Adrenal gland (tissue), 12 donors: Measurements from ENCODE around the gene UBE2H. TPM values are rescaled to one million over a fixed set of nuclear protein-coding genes. Genes with fewer than 3 reads are reported as not detected.
A peak's percentile ranks its signal among the peaks of the same experiment; 100 is the strongest.

Experiments
- DNase-seq, 7 donors: peaks; one replicate each; pipeline ENCODE4 v3.0.0-alpha.2; 2019 to 2020
- H3K27ac ChIP-seq, 5 donors: fragments of 200-600 bp; sonication (generic) in 4 of 5; 1 replicate in 3 of 5; 2 replicates in 2 of 5; pipeline versions ENCODE4 v1.5.1 to v1.8.0; 2016 to 2020; ENCODE audit warnings: mild to moderate bottlenecking in 1 of 5
- H3K27me3 ChIP-seq: fragments of 200-600 bp; 2 replicates; pipeline ENCODE4 v1.8.0; 2021
- H3K36me3 ChIP-seq, 2 donors: fragments of 200-600 bp; replicated peaks in 1 of 2; 1 replicate in 1 of 2; 2 replicates in 1 of 2; pipeline versions ENCODE4 v1.5.1 to v1.8.0; 2018 to 2022
- H3K4me1 ChIP-seq, 2 donors: fragments of 200-600 bp; replicated peaks in 1 of 2; 1 replicate in 1 of 2; 2 replicates in 1 of 2; pipeline versions ENCODE4 v1.5.1 to v1.8.0; 2018 to 2021
- H3K4me3 ChIP-seq, 4 donors: fragments of 200-600 bp; sonication (generic) in 3 of 4; one replicate each; pipeline ENCODE4 v1.5.1; 2016 to 2018
- H3K9me3 ChIP-seq, 3 donors: fragments of 200-600 bp; sonication (generic) in 1 of 3; replicated peaks in 1 of 3; 1 replicate in 2 of 3; 2 replicates in 1 of 3; pipeline versions ENCODE4 v1.5.1 to v1.8.0; 2016 to 2021
- POLR2A ChIP-seq, 2 donors: fragments of 450-650 bp; IDR thresholded peaks; one replicate each; pipeline ENCODE4 v1.6.1; 2017; ENCODE audit warnings: antibody characterized with exemption in 2 of 2, mild to moderate bottlenecking in 2 of 2, moderate library complexity in 1 of 2
- WGBS, 4 donors: extraction: QIAGEN DNeasy Blood & Tissue Kit in 2 of 4; methylation state at CpG; one replicate each; pipeline versions ENCODE4 v1.1.5 to v1.1.7; 2013 to 2017; 5-methylcytosine and 5-hydroxymethylcytosine counted together
- intact Hi-C, 2 donors: fragments of 100-400 bp; cut with DNase I; formaldehyde crosslinking; loops; one replicate each; pipeline versions ENCODE4 v1.14.1 to v1.15.0; 2022 to 2023
- polyA plus RNA-seq, 3 donors: library from polyadenylated mRNA; stranded (reverse); fragments of 200-250 nt in 2 of 3; fragments of 350-450 nt in 1 of 3; fragmentation: Illumina TruSeq in 1 of 3; extraction: RNeasy Lipid Tissue Mini Kit (QIAGEN cat#74804) in 1 of 3; gene quantifications; one replicate each; pipeline ENCODE4 v1.2.3, GENCODE V29; 2013 to 2014
- total RNA-seq, 9 donors: library from RNA; depleted of rRNA in 4 of 9; stranded (reverse); fragments of >200 nt in 4 of 9; fragments of 120-200 nt in 1 of 9; fragmentation: NEBNext Ultra II Directional in 1 of 9; extraction: Animal tissue kit (Norgen Biotek cat#: 25700) in 1 of 9; gene quantifications; one replicate each; pipeline versions ENCODE4 v1.1.0 to v1.2.4, GENCODE V29; 2013 to 2023
- TF ChIP-seq, protein P1 (sequence below), 6 experiments: fragments of 450-650 bp in 4 of 6; fragments of 200-600 bp in 2 of 6; sonication (generic) in 1 of 6; IDR thresholded peaks; 1 replicate in 5 of 6; 2 replicates in 1 of 6; pipeline versions ENCODE4 v1.5.1 to v1.8.0; 2016 to 2021; ENCODE audit warnings: antibody characterized with exemption in 6 of 6, mild to moderate bottlenecking in 2 of 6, moderate library complexity in 1 of 6
- donor health status: healthy with polysubstance abuse.
- donor health status: Bipolar disorder and iron deficiency.
- donor health status: DM: yes; HTN: yes; CAD: no.
- donor health status: DM: no; HTN: no; CAD: no.
- donor health status: DM: no; HTN: no; CAD: no.
- donor health status: DM: yes; HTN: yes; CAD: no.

The UBE2H gene
- total and polyA plus RNA-seq, 12 donors, result 48.3 to 392 (median 143) TPM

DNA sequence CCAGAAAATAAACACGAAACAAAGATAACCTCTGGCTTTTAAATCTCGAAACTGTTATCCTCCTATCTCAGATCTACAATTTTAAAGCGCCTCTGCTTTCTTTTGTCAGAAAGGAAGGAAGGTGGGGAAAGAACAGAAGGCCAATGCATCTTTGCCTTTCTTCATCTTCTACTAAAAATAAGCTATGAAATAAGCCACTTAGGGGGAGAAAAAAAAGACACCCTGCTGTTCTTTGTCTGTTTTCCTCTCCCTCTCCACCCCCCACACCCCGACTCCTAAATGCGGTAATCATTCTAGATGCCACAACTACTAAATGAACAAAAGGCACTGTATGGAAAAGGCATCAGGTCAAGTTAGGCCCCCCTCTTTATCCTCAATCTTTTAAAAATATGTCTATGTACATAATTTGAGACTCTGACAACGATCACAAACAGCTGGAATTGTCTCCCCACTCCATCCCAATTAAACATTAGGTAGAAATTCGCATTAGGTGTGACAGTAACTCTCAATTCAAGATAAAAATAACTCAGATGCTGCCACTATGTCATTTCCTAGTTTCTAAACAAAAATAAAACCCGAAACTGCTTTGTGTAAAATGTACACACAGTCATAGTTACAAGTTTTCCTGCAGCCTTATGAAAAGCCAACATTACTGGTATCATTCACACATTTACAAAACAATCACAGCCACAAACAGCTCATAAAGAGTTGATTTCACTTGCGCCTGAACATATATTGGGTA is 2.4 kb downstream of the UBE2H start:
- intact Hi-C loops, result loop anchor here in 1 of 2 donors (10.0 kb wide), 1 partner anchor 116 kb away; no protein-coding TSS in a partner anchor
- TF ChIP-seq POLR2A (IDR thresholded peaks at IDR 0.05), result no peak
- TF ChIP-seq, protein P1, sequence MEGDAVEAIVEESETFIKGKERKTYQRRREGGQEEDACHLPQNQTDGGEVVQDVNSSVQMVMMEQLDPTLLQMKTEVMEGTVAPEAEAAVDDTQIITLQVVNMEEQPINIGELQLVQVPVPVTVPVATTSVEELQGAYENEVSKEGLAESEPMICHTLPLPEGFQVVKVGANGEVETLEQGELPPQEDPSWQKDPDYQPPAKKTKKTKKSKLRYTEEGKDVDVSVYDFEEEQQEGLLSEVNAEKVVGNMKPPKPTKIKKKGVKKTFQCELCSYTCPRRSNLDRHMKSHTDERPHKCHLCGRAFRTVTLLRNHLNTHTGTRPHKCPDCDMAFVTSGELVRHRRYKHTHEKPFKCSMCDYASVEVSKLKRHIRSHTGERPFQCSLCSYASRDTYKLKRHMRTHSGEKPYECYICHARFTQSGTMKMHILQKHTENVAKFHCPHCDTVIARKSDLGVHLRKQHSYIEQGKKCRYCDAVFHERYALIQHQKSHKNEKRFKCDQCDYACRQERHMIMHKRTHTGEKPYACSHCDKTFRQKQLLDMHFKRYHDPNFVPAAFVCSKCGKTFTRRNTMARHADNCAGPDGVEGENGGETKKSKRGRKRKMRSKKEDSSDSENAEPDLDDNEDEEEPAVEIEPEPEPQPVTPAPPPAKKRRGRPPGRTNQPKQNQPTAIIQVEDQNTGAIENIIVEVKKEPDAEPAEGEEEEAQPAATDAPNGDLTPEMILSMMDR (IDR thresholded peaks at IDR 0.05), result no peak
- Histone ChIP-seq H3K27me3 (no peaks in the 10 kb centered on the region), H3K9me3 (no peaks in the 10 kb centered on the region), H3K4me1 (peaks cover 26 to 46% of the 10 kb centered on the region in 2 donors), H3K27ac (peak overlapping the region; percentile 50 to 98 (median 98)), H3K36me3 (no peaks in the 10 kb centered on the region), H3K4me3 (peak overlapping the region in 2 of 4 donors; percentile 88 to 89)
- DNase-seq, result peak in 2 of 7 donors; percentile 22 to 54
- 3 to 6% (median 5%) methylated on average over 9 of the region's 9 CpGs for WGBS, 4 donors

DNA sequence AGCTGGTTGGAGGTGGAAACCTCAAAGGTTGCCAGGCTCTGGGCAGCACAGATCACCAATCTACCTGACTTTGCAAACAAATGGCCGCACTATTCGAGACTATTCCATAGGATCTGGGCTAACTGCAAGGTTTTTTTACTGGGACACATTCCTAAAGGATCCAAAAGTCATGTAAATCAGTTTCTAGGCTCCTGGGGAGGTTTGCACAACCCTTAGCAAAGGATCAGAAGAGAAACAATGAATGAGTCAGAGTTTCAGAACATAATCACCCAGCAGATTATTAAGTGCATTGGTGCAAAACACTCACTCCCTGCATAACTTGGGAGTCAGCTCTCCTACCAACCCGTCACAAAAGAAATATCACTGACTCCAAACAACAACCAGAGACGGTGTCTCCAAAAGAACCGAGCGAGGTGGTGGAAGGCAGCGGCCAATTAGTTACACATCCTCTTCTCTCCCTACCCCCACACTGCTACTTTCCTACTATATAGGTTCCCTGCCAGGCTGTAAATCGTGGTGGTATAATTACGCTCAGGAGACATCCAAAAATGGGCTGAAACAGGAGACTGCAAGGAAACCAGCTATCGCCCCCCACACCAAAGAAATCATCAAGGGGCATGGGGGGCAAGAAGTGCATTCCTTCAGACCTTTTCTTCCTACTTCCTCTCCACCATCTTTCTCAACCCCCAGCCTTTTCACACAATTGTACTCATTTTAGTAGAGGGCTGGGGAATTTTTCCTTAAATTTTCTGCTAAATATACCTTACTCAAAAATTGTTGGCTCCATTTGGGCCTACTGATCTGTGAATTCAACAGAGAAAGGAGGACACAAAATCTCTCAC is 3.2 kb downstream of the UBE2H start:
- H3K36me3 ChIP-seq, result no peaks in the 10 kb centered on the region
- 3 to 12% (median 9%) methylated on average over 10 of the region's 10 CpGs for WGBS, 4 donors
- intact Hi-C loops, result loop anchor here (10.0 kb wide), 1 partner anchor 115 kb away; no protein-coding TSS in a partner anchor
- peak; percentile 34 to 63 (median 57) for DNase-seq
- H3K4me1 ChIP-seq, result peaks cover 26 to 46% of the 10 kb centered on the region in 2 donors
- no peaks in the 10 kb centered on the region for H3K9me3 ChIP-seq
- H3K27ac ChIP-seq, result peak overlapping the region; percentile 87 to 98 (median 98)
- TF ChIP-seq, protein P1 (IDR thresholded peaks at IDR 0.05), result no peak
- peak in 1 of 2 donors; percentile 74 for TF ChIP-seq POLR2A (IDR thresholded peaks at IDR 0.05)
- peak overlapping the region in 2 of 4 donors; percentile 88 to 89 for H3K4me3 ChIP-seq
- no peaks in the 10 kb centered on the region for H3K27me3 ChIP-seq

DNA sequence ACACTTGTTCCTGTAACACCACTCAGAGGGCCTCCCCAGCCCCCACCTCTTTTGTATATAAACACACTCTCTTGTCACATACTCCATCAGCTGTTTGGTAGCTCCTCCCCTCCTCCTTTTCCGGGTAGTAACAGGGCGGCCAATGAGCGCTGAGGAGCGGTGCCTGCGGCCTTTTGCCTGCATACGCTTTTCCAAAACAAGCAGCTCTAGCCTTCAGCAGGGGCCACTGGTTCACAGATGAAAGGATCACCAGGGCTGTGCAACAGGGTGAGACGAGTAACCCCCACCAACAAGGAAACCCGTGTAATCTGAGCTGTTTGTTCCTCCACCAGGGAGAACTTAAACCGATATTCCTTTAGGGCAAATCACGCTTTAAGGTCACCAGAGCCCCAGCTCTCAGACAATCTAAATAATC is 3.9 kb downstream of the UBE2H start:
- H3K27ac ChIP-seq, result peak overlapping the region; percentile 87 to 98 (median 98)
- peaks cover 26 to 46% of the 10 kb centered on the region in 2 donors for H3K4me1 ChIP-seq
- WGBS, 4 donors, result 0 to 3% (median 0%) methylated on average over 10 of the region's 10 CpGs
- intact Hi-C loops, result loop anchor here in 1 of 2 donors (10.0 kb wide), 1 partner anchor 114 kb away; no protein-coding TSS in a partner anchor
- no peaks in the 10 kb centered on the region for H3K9me3 ChIP-seq
- H3K27me3 ChIP-seq, result no peaks in the 10 kb centered on the region
- peak; percentile 65 to 87 for TF ChIP-seq POLR2A (IDR thresholded peaks at IDR 0.05)
- TF ChIP-seq, protein P1 (IDR thresholded peaks at IDR 0.05), result no peak
- peak; percentile 88 to 97 (median 93) for DNase-seq
- peaks cover 0 to 3% of the 10 kb centered on the region in 2 donors for H3K36me3 ChIP-seq
- H3K4me3 ChIP-seq, result peak overlapping the region in 1 of 4 donors; percentile 89

DNA sequence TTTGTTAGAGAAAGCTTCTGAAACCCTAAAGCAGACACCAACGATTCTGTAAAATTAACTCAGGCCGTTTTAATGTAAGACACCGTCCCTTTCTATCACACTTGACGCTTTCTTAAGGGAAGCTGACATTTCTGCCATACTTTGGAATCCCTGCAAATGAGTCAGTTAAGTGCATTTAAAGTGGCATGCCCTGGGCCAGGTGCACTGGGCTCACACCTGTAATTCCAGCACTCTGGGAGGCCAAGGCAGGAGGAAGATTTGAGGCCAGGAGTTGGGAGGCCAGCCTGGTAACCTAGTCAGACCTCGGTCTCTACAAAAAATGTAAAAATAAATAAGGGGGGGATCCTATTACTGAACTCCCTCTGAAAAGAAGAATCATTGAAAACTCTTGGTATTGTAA is 4.4 kb downstream of the UBE2H start:
- DNase-seq, result peak in 1 of 7 donors; percentile 48
- H3K4me3 ChIP-seq, result no peak overlapping the region
- intact Hi-C loops, result loop anchor here in 1 of 2 donors (10.0 kb wide), 1 partner anchor 114 kb away; no protein-coding TSS in a partner anchor
- no peaks in the 10 kb centered on the region for H3K9me3 ChIP-seq
- H3K4me1 ChIP-seq, result peaks cover 26 to 49% of the 10 kb centered on the region in 2 donors
- H3K36me3 ChIP-seq, result peaks cover 0 to 8% of the 10 kb centered on the region in 2 donors
- peak overlapping the region; percentile 87 to 98 (median 98) for H3K27ac ChIP-seq
- TF ChIP-seq POLR2A (IDR thresholded peaks at IDR 0.05), result no peak
- TF ChIP-seq, protein P1 (IDR thresholded peaks at IDR 0.05), result no peak
- WGBS, 4 donors, result 77 to 83% (median 79%) methylated on average over 5 of the region's 5 CpGs
- H3K27me3 ChIP-seq, result no peaks in the 10 kb centered on the region
